ENCODE results near the gene ARHGAP28. TPM values are rescaled to one million over a fixed set of nuclear protein-coding genes. Genes with fewer than 3 reads are reported as not detected.

The ARHGAP28 gene
- total RNA-seq, 1 experiment from 2014 or later: 0.41 TPM

DNA sequence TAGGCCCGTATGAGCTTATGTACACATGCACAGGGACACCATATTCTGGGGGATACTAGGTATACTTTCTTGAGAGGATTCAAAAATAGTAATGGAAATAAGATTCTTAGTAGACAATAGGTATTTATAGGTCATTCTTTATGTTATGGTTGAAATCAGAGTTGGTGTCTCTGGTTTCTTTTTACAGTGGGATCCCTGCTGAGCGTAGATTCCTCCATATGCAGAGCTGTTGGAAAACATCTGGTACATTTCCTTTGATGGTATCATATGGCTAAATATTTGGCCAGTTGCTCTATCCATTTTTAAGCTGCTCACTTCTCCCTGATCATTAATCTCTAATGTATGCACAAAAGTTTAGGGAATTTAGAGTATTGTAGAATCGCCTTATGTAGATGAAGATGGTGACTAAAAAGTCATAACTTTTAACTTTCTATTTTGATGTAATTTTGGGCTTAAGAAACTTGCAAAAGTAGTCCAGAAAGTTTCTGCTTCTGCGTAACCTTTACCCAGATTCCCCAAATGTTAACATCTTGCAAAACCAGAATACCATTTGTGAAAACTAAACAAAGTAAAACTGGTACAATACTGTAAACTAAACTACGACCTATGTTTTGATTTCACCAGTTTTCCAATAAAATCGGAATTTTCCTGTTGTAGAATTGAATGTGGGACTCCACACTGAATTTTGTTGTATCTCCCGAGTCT lies 5.4 kb downstream of the ARHGAP28 start:
- intact Hi-C loops (cut with micrococcal nuclease; ENCODE audit: unreplicated experiment) (no loop called here), in situ Hi-C loops (cut with HindIII; ENCODE audit: low pct_unique_long_range_greater_than_20kb, low sequenced_read_pairs) (no loop called here)
- H3K4me1 ChIP-seq (ENCODE audit: control insufficient read depth, insufficient read depth, low read length): no peaks in the 10 kb centered on the region; the same call in 1 of the 2 replicates
- H3K27me3 ChIP-seq (ENCODE audit: control insufficient read depth, insufficient read depth, low read length): peaks cover 5% of the 10 kb centered on the region; the same call in 1 of the 2 replicates
- DNase-seq (ENCODE audit: low read depth, low spot score) (no peak), ATAC-seq (no peak)
- H3K4me3 ChIP-seq (ENCODE audit: low read depth in 2 of 2, low read length in 2 of 2): no peak overlapping the region
- H3K9me3 ChIP-seq (ENCODE audit: control insufficient read depth, insufficient read depth, low read depth, low read length): no peaks in the 10 kb centered on the region
- no peak overlapping the region for H3K27ac ChIP-seq (ENCODE audit: low read length)
- CTCF ChIA-PET: no interaction called here
- POLR2A ChIA-PET: no interaction called here
- TF ChIP-seq, protein P1, sequence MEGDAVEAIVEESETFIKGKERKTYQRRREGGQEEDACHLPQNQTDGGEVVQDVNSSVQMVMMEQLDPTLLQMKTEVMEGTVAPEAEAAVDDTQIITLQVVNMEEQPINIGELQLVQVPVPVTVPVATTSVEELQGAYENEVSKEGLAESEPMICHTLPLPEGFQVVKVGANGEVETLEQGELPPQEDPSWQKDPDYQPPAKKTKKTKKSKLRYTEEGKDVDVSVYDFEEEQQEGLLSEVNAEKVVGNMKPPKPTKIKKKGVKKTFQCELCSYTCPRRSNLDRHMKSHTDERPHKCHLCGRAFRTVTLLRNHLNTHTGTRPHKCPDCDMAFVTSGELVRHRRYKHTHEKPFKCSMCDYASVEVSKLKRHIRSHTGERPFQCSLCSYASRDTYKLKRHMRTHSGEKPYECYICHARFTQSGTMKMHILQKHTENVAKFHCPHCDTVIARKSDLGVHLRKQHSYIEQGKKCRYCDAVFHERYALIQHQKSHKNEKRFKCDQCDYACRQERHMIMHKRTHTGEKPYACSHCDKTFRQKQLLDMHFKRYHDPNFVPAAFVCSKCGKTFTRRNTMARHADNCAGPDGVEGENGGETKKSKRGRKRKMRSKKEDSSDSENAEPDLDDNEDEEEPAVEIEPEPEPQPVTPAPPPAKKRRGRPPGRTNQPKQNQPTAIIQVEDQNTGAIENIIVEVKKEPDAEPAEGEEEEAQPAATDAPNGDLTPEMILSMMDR (IDR thresholded peaks at IDR 0.05): no peak
- TF ChIP-seq, protein P2, sequence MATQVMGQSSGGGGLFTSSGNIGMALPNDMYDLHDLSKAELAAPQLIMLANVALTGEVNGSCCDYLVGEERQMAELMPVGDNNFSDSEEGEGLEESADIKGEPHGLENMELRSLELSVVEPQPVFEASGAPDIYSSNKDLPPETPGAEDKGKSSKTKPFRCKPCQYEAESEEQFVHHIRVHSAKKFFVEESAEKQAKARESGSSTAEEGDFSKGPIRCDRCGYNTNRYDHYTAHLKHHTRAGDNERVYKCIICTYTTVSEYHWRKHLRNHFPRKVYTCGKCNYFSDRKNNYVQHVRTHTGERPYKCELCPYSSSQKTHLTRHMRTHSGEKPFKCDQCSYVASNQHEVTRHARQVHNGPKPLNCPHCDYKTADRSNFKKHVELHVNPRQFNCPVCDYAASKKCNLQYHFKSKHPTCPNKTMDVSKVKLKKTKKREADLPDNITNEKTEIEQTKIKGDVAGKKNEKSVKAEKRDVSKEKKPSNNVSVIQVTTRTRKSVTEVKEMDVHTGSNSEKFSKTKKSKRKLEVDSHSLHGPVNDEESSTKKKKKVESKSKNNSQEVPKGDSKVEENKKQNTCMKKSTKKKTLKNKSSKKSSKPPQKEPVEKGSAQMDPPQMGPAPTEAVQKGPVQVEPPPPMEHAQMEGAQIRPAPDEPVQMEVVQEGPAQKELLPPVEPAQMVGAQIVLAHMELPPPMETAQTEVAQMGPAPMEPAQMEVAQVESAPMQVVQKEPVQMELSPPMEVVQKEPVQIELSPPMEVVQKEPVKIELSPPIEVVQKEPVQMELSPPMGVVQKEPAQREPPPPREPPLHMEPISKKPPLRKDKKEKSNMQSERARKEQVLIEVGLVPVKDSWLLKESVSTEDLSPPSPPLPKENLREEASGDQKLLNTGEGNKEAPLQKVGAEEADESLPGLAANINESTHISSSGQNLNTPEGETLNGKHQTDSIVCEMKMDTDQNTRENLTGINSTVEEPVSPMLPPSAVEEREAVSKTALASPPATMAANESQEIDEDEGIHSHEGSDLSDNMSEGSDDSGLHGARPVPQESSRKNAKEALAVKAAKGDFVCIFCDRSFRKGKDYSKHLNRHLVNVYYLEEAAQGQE (IDR thresholded peaks at IDR 0.05; ENCODE audit: insufficient read depth in 1 of 2, low read depth in 2 of 2, low read length in 1 of 2): no peak
- no peak for TF ChIP-seq SIN3A (IDR thresholded peaks at IDR 0.05; ENCODE audit: borderline replicate concordance, insufficient read depth, low read depth, low read length)
- TF ChIP-seq POLR2AphosphoS5 (IDR thresholded peaks at IDR 0.05; ENCODE audit: low read depth, low read length): no peak
- no peak for TF ChIP-seq TCF7L2 (IDR thresholded peaks at IDR 0.05; ENCODE audit: low read depth, low read length)
- BruUV-seq (replicated peaks): no TSS peak
- no peaks in the 10 kb centered on the region for H3K36me3 ChIP-seq (ENCODE audit: control insufficient read depth, insufficient read depth, low read length)

DNA sequence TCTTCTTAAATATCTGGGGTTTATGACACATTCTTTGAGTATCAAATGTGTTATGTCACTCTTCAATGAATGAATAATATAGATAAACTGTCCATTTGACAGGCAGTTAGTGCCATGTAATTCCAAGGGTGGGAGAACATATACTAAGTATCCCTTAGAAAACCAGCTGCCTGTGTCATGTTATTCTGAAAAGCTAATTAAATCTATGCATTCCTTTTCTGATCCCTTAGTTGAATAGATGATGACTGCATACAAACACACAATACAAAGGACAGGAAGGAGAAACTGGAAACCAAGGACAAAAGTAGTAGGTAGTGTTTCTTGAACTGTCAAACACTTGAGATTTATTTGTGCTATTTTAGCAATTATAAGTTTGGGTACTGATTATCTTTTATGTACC lies 8.3 kb downstream of the ARHGAP28 start:
- no peaks in the 10 kb centered on the region for H3K4me1 ChIP-seq (ENCODE audit: control insufficient read depth, insufficient read depth, low read length)
- TF ChIP-seq, protein P1 (IDR thresholded peaks at IDR 0.05): no peak
- TF ChIP-seq POLR2AphosphoS5 (IDR thresholded peaks at IDR 0.05; ENCODE audit: low read depth, low read length) (no peak), TCF7L2 (IDR thresholded peaks at IDR 0.05; ENCODE audit: low read depth, low read length) (no peak), SIN3A (IDR thresholded peaks at IDR 0.05; ENCODE audit: borderline replicate concordance, insufficient read depth, low read depth, low read length) (no peak)
- TF ChIP-seq, protein P2 (IDR thresholded peaks at IDR 0.05; ENCODE audit: insufficient read depth in 1 of 2, low read depth in 2 of 2, low read length in 1 of 2): no peak
- POLR2A ChIA-PET: no interaction called here
- no TSS peak for BruUV-seq (replicated peaks)
- no peak for ATAC-seq
- no peaks in the 10 kb centered on the region for H3K9me3 ChIP-seq (ENCODE audit: control insufficient read depth, insufficient read depth, low read depth, low read length)
- H3K4me3 ChIP-seq (ENCODE audit: low read depth in 2 of 2, low read length in 2 of 2): no peak overlapping the region
- no peak for DNase-seq (ENCODE audit: low read depth, low spot score)
- intact Hi-C loops (cut with micrococcal nuclease; ENCODE audit: unreplicated experiment) (no loop called here), in situ Hi-C loops (cut with HindIII; ENCODE audit: low pct_unique_long_range_greater_than_20kb, low sequenced_read_pairs) (no loop called here)
- no peaks in the 10 kb centered on the region for H3K27me3 ChIP-seq (ENCODE audit: control insufficient read depth, insufficient read depth, low read length)
- H3K27ac ChIP-seq (ENCODE audit: low read length): no peak overlapping the region
- CTCF ChIA-PET: no interaction called here
- no peaks in the 10 kb centered on the region for H3K36me3 ChIP-seq (ENCODE audit: control insufficient read depth, insufficient read depth, low read length)
